ENCODE measurements around the gene CPXM1. TPM values are rescaled to one million over a fixed set of nuclear protein-coding genes. Genes with fewer than 3 reads are reported as not detected.

The CPXM1 gene
- total RNA-seq, 2 experiments from 2014 or later: 2.7 to 2.9 TPM

DNA sequence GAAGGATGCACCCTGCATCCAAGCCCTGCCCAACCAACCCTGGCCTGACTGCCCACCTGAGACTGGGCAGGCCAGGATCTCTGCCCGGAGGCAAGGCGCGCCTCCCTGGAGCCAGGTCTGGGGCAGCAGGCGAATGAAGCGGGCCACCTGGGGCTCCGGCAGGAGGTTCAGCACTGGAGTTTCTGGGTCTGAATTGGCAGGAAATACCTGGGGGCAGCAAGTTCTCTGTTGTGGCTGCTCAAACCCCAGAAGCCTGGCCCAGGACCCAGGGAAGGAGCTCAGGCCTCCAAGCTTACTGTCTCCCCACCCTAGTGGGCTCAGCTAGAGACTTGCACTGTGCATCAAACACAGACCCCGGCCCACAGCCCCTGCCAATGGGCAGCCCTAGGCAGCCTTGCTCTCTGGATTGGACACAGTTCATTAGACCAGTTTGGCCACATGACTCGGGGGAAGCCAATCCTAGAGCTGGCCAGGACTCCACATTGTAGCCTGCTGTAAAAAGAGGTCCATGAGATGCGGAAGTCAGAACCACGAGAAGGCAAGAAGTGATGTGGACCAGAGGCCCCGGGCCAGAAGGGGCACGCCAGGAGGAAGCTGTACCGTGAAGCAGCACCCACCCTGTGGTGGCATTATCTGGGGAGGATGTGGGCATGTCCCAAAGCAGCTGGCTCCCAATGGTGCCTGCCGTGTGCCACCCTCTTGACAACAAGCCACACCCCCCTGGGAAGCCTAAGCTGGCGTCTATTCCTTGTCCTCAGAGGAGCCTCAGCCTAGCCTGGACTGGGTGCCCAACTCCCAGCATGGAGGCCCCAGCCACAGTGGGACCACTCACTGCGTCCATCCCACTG, 3.1 kb downstream of the CPXM1 start:
- no peaks in the 10 kb centered on the region for H3K9me3 Mint-ChIP-seq (ENCODE audit: low read depth)
- ChIA-PET POLR2A (no interaction called here), CTCF (interaction anchor here (0.5 to 0.8 kb wide), 3 partner anchors 70 to 216 kb away, joined by 3 to 5 read pairs (median 4); no protein-coding TSS in a partner anchor)
- no peak overlapping the region for H3K4me3 Mint-ChIP-seq
- intact Hi-C loops (cut with DNase I, micrococcal nuclease): no loop called here
- H3K27ac Mint-ChIP-seq: no peak overlapping the region
- DNase-seq (no peak), ATAC-seq (no peak)
- H3K4me1 Mint-ChIP-seq: peaks cover 22% of the 10 kb centered on the region
- peaks cover 43% of the 10 kb centered on the region for H3K27me3 Mint-ChIP-seq
- H3K36me3 Mint-ChIP-seq (ENCODE audit: low read depth): peaks cover 4% of the 10 kb centered on the region

GRCh38 chr20:2796011-2796660, 4.3 kb downstream of the CPXM1 start:
- H3K4me3 Mint-ChIP-seq: no peak overlapping the region
- no peak overlapping the region for H3K27ac Mint-ChIP-seq
- CTCF ChIA-PET: interaction anchor here (0.6 kb wide), 1 partner anchor 415 kb away, joined by 3 read pairs; no protein-coding TSS in a partner anchor
- peaks cover 36% of the 10 kb centered on the region for H3K27me3 Mint-ChIP-seq
- POLR2A ChIA-PET: no interaction called here
- DNase-seq (no peak), ATAC-seq (no peak)
- peaks cover 18% of the 10 kb centered on the region for H3K4me1 Mint-ChIP-seq
- H3K9me3 Mint-ChIP-seq (ENCODE audit: low read depth): no peaks in the 10 kb centered on the region
- intact Hi-C loops (cut with DNase I, micrococcal nuclease): no loop called here
- H3K36me3 Mint-ChIP-seq (ENCODE audit: low read depth): peaks cover 4% of the 10 kb centered on the region

GRCh38 chr20:2795451-2795850, 5.0 kb downstream of the CPXM1 start:
- CTCF ChIA-PET: interaction anchor here (0.5 to 1.4 kb wide), 2 partner anchors 206 to 270 kb away, joined by 3 read pairs; no protein-coding TSS in a partner anchor
- ATAC-seq (no peak), DNase-seq (no peak)
- intact Hi-C loops (cut with DNase I, micrococcal nuclease): no loop called here
- Mint-ChIP-seq H3K27me3 (peaks cover 33% of the 10 kb centered on the region), H3K9me3 (ENCODE audit: low read depth) (no peaks in the 10 kb centered on the region), H3K27ac (no peak overlapping the region), H3K4me3 (no peak overlapping the region), H3K36me3 (ENCODE audit: low read depth) (peaks cover 4% of the 10 kb centered on the region), H3K4me1 (peaks cover 13% of the 10 kb centered on the region)
- POLR2A ChIA-PET: no interaction called here

DNA sequence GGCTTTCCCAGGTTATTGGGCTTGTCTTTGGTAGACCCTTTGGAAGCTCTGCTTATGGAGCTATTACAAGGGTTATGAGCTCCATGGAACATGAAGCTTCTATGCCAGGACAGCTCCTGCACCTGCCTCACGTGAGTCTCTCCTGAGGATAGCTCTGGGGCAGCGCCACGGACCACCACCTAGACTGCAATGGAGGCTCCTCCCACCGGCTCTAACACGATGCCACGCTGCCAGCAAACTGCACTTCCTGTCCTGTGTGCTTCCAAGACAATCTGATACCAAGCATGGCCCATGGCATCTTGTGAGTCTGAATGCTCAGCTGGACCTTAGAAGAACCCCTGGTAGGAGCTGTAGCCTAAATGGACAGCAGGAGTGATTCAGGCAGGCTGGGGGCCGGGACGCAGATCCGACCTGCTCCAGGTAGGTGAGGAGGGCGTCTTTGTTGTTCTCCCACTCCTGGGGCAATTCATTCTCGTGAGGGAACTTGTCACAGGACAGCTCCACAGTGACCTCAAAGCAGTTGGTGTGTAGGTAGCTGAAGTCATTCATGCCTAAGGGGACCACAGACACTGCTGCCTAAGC, 5.5 kb downstream of the CPXM1 start:
- Mint-ChIP-seq H3K36me3 (ENCODE audit: low read depth) (peaks cover 2% of the 10 kb centered on the region), H3K27me3 (peaks cover 32% of the 10 kb centered on the region), H3K4me3 (no peak overlapping the region), H3K9me3 (ENCODE audit: low read depth) (no peaks in the 10 kb centered on the region), H3K27ac (no peak overlapping the region), H3K4me1 (peaks cover 11% of the 10 kb centered on the region)
- intact Hi-C loops (cut with DNase I, micrococcal nuclease): no loop called here
- CTCF ChIA-PET: interaction anchor here (0.5 to 1.4 kb wide), 2 partner anchors 206 to 269 kb away, joined by 3 read pairs; no protein-coding TSS in a partner anchor
- POLR2A ChIA-PET: no interaction called here
- DNase-seq (no peak), ATAC-seq (no peak)

GRCh38 chr20:2794202-2794748, 6.2 kb downstream of the CPXM1 start:
- ATAC-seq (no peak), DNase-seq (no peak)
- Mint-ChIP-seq H3K27me3 (peaks cover 26% of the 10 kb centered on the region), H3K4me3 (no peak overlapping the region), H3K27ac (no peak overlapping the region), H3K4me1 (peaks cover 4% of the 10 kb centered on the region), H3K36me3 (ENCODE audit: low read depth) (no peaks in the 10 kb centered on the region), H3K9me3 (ENCODE audit: low read depth) (no peaks in the 10 kb centered on the region)
- ChIA-PET POLR2A (no interaction called here), CTCF (interaction anchor here (0.6 to 1.4 kb wide), 2 partner anchors 53 to 207 kb away, joined by 3 to 4 read pairs; no protein-coding TSS in a partner anchor)
- intact Hi-C loops (cut with DNase I, micrococcal nuclease): no loop called here

GRCh38 chr20:2793471-2793870, 7.0 kb downstream of the CPXM1 start:
- ChIA-PET CTCF (interaction anchor here (1.0 kb wide), 1 partner anchor 41 kb away, joined by 3 read pairs; no protein-coding TSS in a partner anchor), POLR2A (no interaction called here)
- Mint-ChIP-seq H3K9me3 (ENCODE audit: low read depth) (no peaks in the 10 kb centered on the region), H3K4me3 (no peak overlapping the region), H3K4me1 (no peaks in the 10 kb centered on the region), H3K27me3 (peaks cover 19% of the 10 kb centered on the region), H3K27ac (no peak overlapping the region), H3K36me3 (ENCODE audit: low read depth) (no peaks in the 10 kb centered on the region)
- DNase-seq: no peak
- no peak for ATAC-seq
- intact Hi-C loops (cut with DNase I, micrococcal nuclease): no loop called here

GRCh38 chr20:2783908-2784566, 16.4 kb downstream of the CPXM1 start:
- POLR2A ChIA-PET: no interaction called here
- ATAC-seq: peak; percentile 51

GRCh38 chr20:2780948-2781347, 19.5 kb downstream of the CPXM1 start:
- peaks cover 6% of the 10 kb centered on the region for H3K4me1 Mint-ChIP-seq
- peaks cover 13% of the 10 kb centered on the region for H3K27me3 Mint-ChIP-seq
- ChIA-PET CTCF (interaction anchor here (0.6 to 0.8 kb wide), 2 partner anchors 41 to 259 kb away, joined by 3 read pairs; no protein-coding TSS in a partner anchor), POLR2A (no interaction called here)
- H3K4me3 Mint-ChIP-seq: no peak overlapping the region
- DNase-seq (no peak), ATAC-seq (no peak)
- H3K36me3 Mint-ChIP-seq (ENCODE audit: low read depth): no peaks in the 10 kb centered on the region
- intact Hi-C loops (cut with DNase I, micrococcal nuclease): no loop called here
- H3K27ac Mint-ChIP-seq: no peak overlapping the region
- peaks cover 3% of the 10 kb centered on the region for H3K9me3 Mint-ChIP-seq (ENCODE audit: low read depth)

More at GRCh38 chr20:2783908-2784566, 16.4 kb downstream of the CPXM1 start:
- Mint-ChIP-seq H3K9me3 (ENCODE audit: low read depth) (no peaks in the 10 kb centered on the region), H3K27ac (no peak overlapping the region), H3K27me3 (peaks cover 16% of the 10 kb centered on the region), H3K4me1 (peaks cover 3% of the 10 kb centered on the region), H3K36me3 (ENCODE audit: low read depth) (no peaks in the 10 kb centered on the region), H3K4me3 (no peak overlapping the region)
- CTCF ChIA-PET: interaction anchor here (1.0 kb wide), 1 partner anchor 11 kb away, joined by 3 read pairs; no protein-coding TSS in a partner anchor
- DNase-seq: no peak
- intact Hi-C loops (cut with DNase I, micrococcal nuclease): no loop called here

- peaks cover 3% of the 10 kb centered on the region for H3K9me3 Mint-ChIP-seq (ENCODE audit: low read depth)
- H3K27me3 Mint-ChIP-seq: peaks cover 9% of the 10 kb centered on the region
- peaks cover 4% of the 10 kb centered on the region for H3K4me1 Mint-ChIP-seq
- DNase-seq (no peak), ATAC-seq (no peak)
- ChIA-PET CTCF (no interaction called here), POLR2A (no interaction called here)
- no peak overlapping the region for H3K27ac Mint-ChIP-seq
- H3K4me3 Mint-ChIP-seq: no peak overlapping the region
- intact Hi-C loops (cut with DNase I, micrococcal nuclease): no loop called here
- no peaks in the 10 kb centered on the region for H3K36me3 Mint-ChIP-seq (ENCODE audit: low read depth)
Observed at GRCh38 chr20:2778602-2779321, 21.7 kb downstream of the CPXM1 start.

DNA sequence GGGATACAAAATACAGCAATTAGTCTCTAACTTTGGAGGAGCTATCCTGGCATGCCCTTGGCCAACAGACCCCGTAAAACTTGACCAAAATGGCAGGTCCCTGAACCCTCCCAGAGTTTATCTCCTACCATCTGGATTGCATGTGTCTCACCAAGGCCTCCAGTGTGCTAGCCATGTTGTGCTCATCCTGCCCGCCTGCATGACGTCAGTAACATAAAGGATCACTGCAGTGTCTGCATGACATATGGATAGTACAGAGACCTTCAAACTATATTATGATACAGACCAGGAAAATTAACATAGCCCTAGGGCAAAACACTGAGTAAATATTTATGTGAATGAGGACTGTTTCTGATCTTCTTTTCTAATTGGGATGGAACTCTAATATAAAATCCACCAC, 25.3 kb downstream of the CPXM1 start:
- Mint-ChIP-seq H3K4me1 (peaks cover 11% of the 10 kb centered on the region), H3K9me3 (ENCODE audit: low read depth) (peaks cover 3% of the 10 kb centered on the region), H3K4me3 (no peak overlapping the region), H3K36me3 (ENCODE audit: low read depth) (no peaks in the 10 kb centered on the region), H3K27me3 (peaks cover 2% of the 10 kb centered on the region), H3K27ac (no peak overlapping the region)
- DNase-seq (no peak), ATAC-seq (no peak)
- ChIA-PET POLR2A (no interaction called here), CTCF (interaction anchor here (0.6 to 1.0 kb wide), 4 partner anchors 10 to 601 kb away, joined by 3 to 5 read pairs (median 4); no protein-coding TSS in a partner anchor)
- intact Hi-C loops (cut with DNase I, micrococcal nuclease): no loop called here

Measured in activated CD4-positive, alpha-beta T cell treated with anti-CD3 and anti-CD28 coated beads for 36 hours (primary cell).